HCT116 (cell line): ENCODE results near the gene KBTBD13. TPM values are rescaled to one million over a fixed set of nuclear protein-coding genes. Genes with fewer than 3 reads are reported as not detected.

Source experiments
- ATAC-seq: fragments of 200-7000 bp; cut with Tn5 transposase; 2 replicates; pipeline ENCODE4 v1.9.1; 2020; ENCODE audit warnings: mild to moderate bottlenecking, moderate library complexity
- BruUV-seq: library from RNA; stranded (reverse); fragments of 400-500 nt; replicated peaks from 2 replicates; lab custom pipeline; 2021; lab: Mats Ljungman, UMichigan
- CTCF ChIA-PET: fragments of 300-600 bp; sonication (Branson Sonifier 250); formaldehyde crosslinking; loops from one replicate; lab custom pipeline; 2021; ENCODE audit warnings: antibody characterized with exemption; lab: Charles Lee
- POLR2A ChIA-PET: fragments of 300-600, 350-600 bp; sonication (Branson Sonifier 250); formaldehyde crosslinking; loops from one replicate; lab custom pipeline; 2021; ENCODE audit warnings: antibody characterized with exemption; lab: Charles Lee
- RAD21 ChIA-PET, 2 experiments: fragments of 300-600 bp; sonication (Branson Sonifier 250); formaldehyde crosslinking; loops; one replicate each; lab custom pipeline; 2023; ENCODE audit warnings: low total read pairs in 2 of 2; ENCODE audit not compliant: uncharacterized antibody in 2 of 2, unreplicated experiment in 2 of 2, low non-redundant PET in 1 of 2; lab: Charles Lee
- DNase-seq: peaks from one replicate; pipeline ENCODE4 v3.0.0-alpha.2; 2010; ENCODE audit warnings: low read depth, low spot score
- H2AFZ ChIP-seq: fragments of 200-600 bp; shearing (Covaris generic), sonication (generic); 2 replicates; pipeline ENCODE4 v1.6.1; 2017; ENCODE audit warnings: low read depth, mixed run types, mixed read lengths, antibody characterized with exemption, low read length; ENCODE audit not compliant: poor library complexity, severe bottlenecking
- H3K27ac ChIP-seq: 2 replicates; pipeline ENCODE4 v1.5.1; 2012; ENCODE audit warnings: low read depth, low read length
- H3K27me3 ChIP-seq: fragments of 200-600 bp; sonication (generic); 2 replicates; pipeline ENCODE4 v1.6.1; 2016; ENCODE audit warnings: mixed run types, low read length, mixed read lengths; ENCODE audit not compliant: insufficient read depth
- H3K36me3 ChIP-seq, 2 experiments: fragments of 200-500 bp in 1 of 2; fragments of 200-600 bp in 1 of 2; sonication (Bioruptor generic) in 1 of 2; sonication (generic) in 1 of 2; 2 replicates each; pipeline versions ENCODE4 v1.5.1 to v1.6.1; 2014 to 2016; ENCODE audit warnings: low read length in 2 of 2, inconsistent platforms in 1 of 2, mixed read lengths in 1 of 2, mixed run types in 1 of 2; ENCODE audit not compliant: insufficient read depth in 2 of 2, control insufficient read depth in 1 of 2
- H3K4me1 ChIP-seq, 2 experiments: fragments of 200-600 bp in 1 of 2; sonication (generic) in 1 of 2; 2 replicates each; pipeline versions ENCODE4 v1.5.1 to v1.6.1; 2012 to 2017; ENCODE audit warnings: low read length in 2 of 2, inconsistent platforms in 1 of 2, mild to moderate bottlenecking in 1 of 2, mixed read lengths in 1 of 2, mixed run types in 1 of 2, moderate library complexity in 1 of 2; ENCODE audit not compliant: insufficient read depth in 2 of 2, control insufficient read depth in 1 of 2
- H3K4me2 ChIP-seq: fragments of 200-600 bp; sonication (generic); 2 replicates; pipeline ENCODE4 v1.6.1; 2017; ENCODE audit warnings: mixed run types, low read length, mixed read lengths
- H3K4me3 ChIP-seq, 2 experiments: fragments of 200-600 bp in 1 of 2; sonication (generic) in 1 of 2; replicated peaks in 1 of 2; 2 replicates each; pipeline ENCODE4 v1.5.1; 2011 to 2016; ENCODE audit warnings: low read length in 2 of 2, control low read depth in 1 of 2, low read depth in 1 of 2, mild to moderate bottlenecking in 1 of 2, mixed read lengths in 1 of 2, mixed run types in 1 of 2
- H3K79me2 ChIP-seq: fragments of 200-600 bp; sonication (generic); 2 replicates; pipeline ENCODE4 v1.6.1; 2017; ENCODE audit warnings: mild to moderate bottlenecking, mixed run types, low read length, moderate library complexity, mixed read lengths; ENCODE audit not compliant: insufficient read depth
- H3K9ac ChIP-seq: fragments of 200-600 bp; sonication (generic); 2 replicates; pipeline ENCODE4 v1.6.1; 2016; ENCODE audit warnings: low read length, mixed read lengths
- H3K9me2 ChIP-seq: fragments of 200-600 bp; sonication (generic), shearing (Covaris generic); 2 replicates; pipeline ENCODE4 v1.6.1; 2017; ENCODE audit warnings: mixed run types, mild to moderate bottlenecking, moderate library complexity; ENCODE audit not compliant: insufficient read depth
- H3K9me3 ChIP-seq, 2 experiments: fragments of 200-500 bp in 1 of 2; fragments of 200-600 bp in 1 of 2; sonication (Bioruptor generic) in 1 of 2; sonication (generic) in 1 of 2; 2 replicates each; pipeline ENCODE4 v1.6.1; 2014 to 2017; ENCODE audit warnings: low read length in 2 of 2, mixed read lengths in 2 of 2, inconsistent platforms in 1 of 2, low read depth in 1 of 2, mild to moderate bottlenecking in 1 of 2, mixed run types in 1 of 2, moderate library complexity in 1 of 2; ENCODE audit not compliant: control insufficient read depth in 1 of 2, insufficient read depth in 1 of 2
- H4K20me1 ChIP-seq: fragments of 200-600 bp; sonication (generic), shearing (Covaris generic); 2 replicates; pipeline ENCODE4 v1.6.1; 2017; ENCODE audit warnings: mixed run types, mild to moderate bottlenecking, moderate library complexity; ENCODE audit not compliant: insufficient read depth
- CEBPB ChIP-seq: IDR thresholded peaks from 2 replicates; pipeline ENCODE4 v1.6.1; 2012; ENCODE audit warnings: low read depth
- EGR1 ChIP-seq: IDR thresholded peaks from 2 replicates; pipeline ENCODE4 v1.6.1; 2012; ENCODE audit warnings: low read depth
- EZH2 ChIP-seq: fragments of 200-600 bp; sonication (generic); IDR thresholded peaks from 2 replicates; pipeline ENCODE4 v1.6.1; 2017; ENCODE audit warnings: antibody characterized with exemption, mixed run types
- EZH2phosphoT487 ChIP-seq: fragments of 200-600 bp; IDR thresholded peaks from 2 replicates; pipeline ENCODE4 v1.6.1; 2018; ENCODE audit warnings: antibody characterized with exemption, borderline replicate concordance
- FOSL1 ChIP-seq: IDR thresholded peaks from 2 replicates; pipeline ENCODE4 v1.6.1; 2012; ENCODE audit warnings: low read depth
- MAX ChIP-seq: IDR thresholded peaks from 2 replicates; pipeline ENCODE4 v1.6.1; 2012
- POLR2A ChIP-seq: IDR thresholded peaks from 2 replicates; pipeline ENCODE4 v1.7.0; 2011; ENCODE audit warnings: borderline replicate concordance; ENCODE audit not compliant: insufficient read depth, insufficient read length; ENCODE audit errors: extremely low read depth
- RAD21 ChIP-seq: IDR thresholded peaks from 2 replicates; pipeline ENCODE4 v1.6.1; 2012; ENCODE audit warnings: low read depth, mild to moderate bottlenecking
- REST ChIP-seq: IDR thresholded peaks from 2 replicates; pipeline ENCODE4 v1.6.1; 2012; ENCODE audit warnings: low read depth
- TCF7L2 ChIP-seq: IDR thresholded peaks from 2 replicates; pipeline ENCODE4 v1.7.0; 2011; ENCODE audit warnings: borderline replicate concordance, inconsistent platforms; ENCODE audit not compliant: insufficient read depth, insufficient read length; ENCODE audit errors: extremely low read depth
- YY1 ChIP-seq: IDR thresholded peaks from 2 replicates; pipeline ENCODE4 v1.6.1; 2011; ENCODE audit warnings: low read length, low read depth, moderate library complexity, mild to moderate bottlenecking; ENCODE audit not compliant: insufficient replicate concordance; ENCODE audit errors: extremely low read depth
- ZFX ChIP-seq: fragments of 450-650 bp; IDR thresholded peaks from 2 replicates; pipeline ENCODE4 v1.6.1; 2017
- intact Hi-C: fragments of 100-400 bp; cut with micrococcal nuclease; formaldehyde crosslinking; loops from 2 replicates; pipeline ENCODE4 v1.10.0; 2022
- total RNA-seq: library from RNA; stranded (reverse); gene quantifications from one replicate; pipeline ENCODE4 v1.2.1, GENCODE V29; 2021; ENCODE audit not compliant: unreplicated experiment
- TF ChIP-seq, protein P1 (sequence below): IDR thresholded peaks from 2 replicates; pipeline ENCODE4 v1.6.1; 2011; ENCODE audit warnings: mild to moderate bottlenecking, low read length, moderate library complexity; ENCODE audit not compliant: insufficient replicate concordance; ENCODE audit errors: extremely low read depth

Gene KBTBD13
- total RNA-seq, 1 experiment from 2014 or later = not detected

- BruUV-seq = no TSS peak
- CTCF ChIA-PET = no interaction called here
Observed at GRCh38 chr15:65072027-65072426, 4.5 kb upstream of the KBTBD13 start.

GRCh38 chr15:65072617-65073016 is 3.9 kb upstream of the KBTBD13 start:
- no peak overlapping the region for H3K27ac ChIP-seq
- H3K9me3 ChIP-seq = no peaks in the 10 kb centered on the region
- peaks cover 0 to under 1% of the 10 kb centered on the region in 2 experiments; a peak in 1 of 4 replicates for H3K4me1 ChIP-seq
- H3K4me3 ChIP-seq = no peak overlapping the region
- BruUV-seq = no TSS peak
- DNase-seq = no peak
- H3K9ac ChIP-seq = no peak overlapping the region
- no peaks in the 10 kb centered on the region for H3K27me3 ChIP-seq
- POLR2A ChIA-PET = no interaction called here
- CTCF ChIA-PET = no interaction called here
- no peak overlapping the region for H2AFZ ChIP-seq
- H3K79me2 ChIP-seq = no peaks in the 10 kb centered on the region
- intact Hi-C loops = no loop called here
- RAD21 ChIA-PET = no interaction called here
- ATAC-seq = no peak
- no peaks in the 10 kb centered on the region for H3K9me2 ChIP-seq
- no peaks in the 10 kb centered on the region for H4K20me1 ChIP-seq
- H3K36me3 ChIP-seq = no peaks in the 10 kb centered on the region
- H3K4me2 ChIP-seq = no peak overlapping the region
- no peak for TF ChIP-seq MAX
- no peak for TF ChIP-seq YY1
- no peak for TF ChIP-seq EZH2phosphoT487
- no peak for TF ChIP-seq EGR1
- TF ChIP-seq REST = no peak
- no peak for TF ChIP-seq CEBPB
- TF ChIP-seq TCF7L2 = no peak
- TF ChIP-seq RAD21 = no peak
- TF ChIP-seq FOSL1 = no peak
- TF ChIP-seq ZFX = no peak

More at GRCh38 chr15:65072027-65072426, 4.5 kb upstream of the KBTBD13 start:
- Histone ChIP-seq H3K4me1 (no peaks in the 10 kb centered on the region), H3K36me3 (no peaks in the 10 kb centered on the region), H3K9me3 (no peaks in the 10 kb centered on the region), H3K79me2 (no peaks in the 10 kb centered on the region), H3K27ac (no peak overlapping the region), H3K4me3 (no peak overlapping the region), H3K9ac (no peak overlapping the region), H3K9me2 (no peaks in the 10 kb centered on the region), H3K4me2 (no peak overlapping the region), H2AFZ (no peak overlapping the region), H3K27me3 (no peaks in the 10 kb centered on the region), H4K20me1 (no peaks in the 10 kb centered on the region)
- no peak for DNase-seq
- RAD21 ChIA-PET = no interaction called here
- intact Hi-C loops = no loop called here
- POLR2A ChIA-PET = no interaction called here
- no peak for ATAC-seq
- TF ChIP-seq EZH2phosphoT487 = no peak
- TF ChIP-seq, protein P1, sequence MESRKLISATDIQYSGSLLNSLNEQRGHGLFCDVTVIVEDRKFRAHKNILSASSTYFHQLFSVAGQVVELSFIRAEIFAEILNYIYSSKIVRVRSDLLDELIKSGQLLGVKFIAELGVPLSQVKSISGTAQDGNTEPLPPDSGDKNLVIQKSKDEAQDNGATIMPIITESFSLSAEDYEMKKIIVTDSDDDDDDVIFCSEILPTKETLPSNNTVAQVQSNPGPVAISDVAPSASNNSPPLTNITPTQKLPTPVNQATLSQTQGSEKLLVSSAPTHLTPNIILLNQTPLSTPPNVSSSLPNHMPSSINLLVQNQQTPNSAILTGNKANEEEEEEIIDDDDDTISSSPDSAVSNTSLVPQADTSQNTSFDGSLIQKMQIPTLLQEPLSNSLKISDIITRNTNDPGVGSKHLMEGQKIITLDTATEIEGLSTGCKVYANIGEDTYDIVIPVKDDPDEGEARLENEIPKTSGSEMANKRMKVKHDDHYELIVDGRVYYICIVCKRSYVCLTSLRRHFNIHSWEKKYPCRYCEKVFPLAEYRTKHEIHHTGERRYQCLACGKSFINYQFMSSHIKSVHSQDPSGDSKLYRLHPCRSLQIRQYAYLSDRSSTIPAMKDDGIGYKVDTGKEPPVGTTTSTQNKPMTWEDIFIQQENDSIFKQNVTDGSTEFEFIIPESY = no peak
- no peak for TF ChIP-seq POLR2A
- no peak for TF ChIP-seq ZFX
- no peak for TF ChIP-seq EZH2
- TF ChIP-seq RAD21 = no peak
- no peak for TF ChIP-seq MAX
- no peak for TF ChIP-seq EGR1
